Activated naive CD8-positive, alpha-beta T cell treated with anti-CD3 and anti-CD28 coated beads for 36 hours (primary cell): Measurements from ENCODE around the gene RPS19BP1. TPM values are rescaled to one million over a fixed set of nuclear protein-coding genes. Genes with fewer than 3 reads are reported as not detected.

Source experiments
- DNase-seq: peaks from one replicate; pipeline ENCODE4 v3.0.0; 2021
- H3K27ac Mint-ChIP-seq: one replicate; pipeline ENCODE4 v1.8.0; 2022; ENCODE audit warnings: mild to moderate bottlenecking, moderate library complexity, mixed read lengths
- H3K27me3 Mint-ChIP-seq: one replicate; pipeline ENCODE4 v1.8.0; 2022; ENCODE audit warnings: mild to moderate bottlenecking, mixed read lengths
- H3K36me3 Mint-ChIP-seq: one replicate; pipeline ENCODE4 v1.8.0; 2021; ENCODE audit warnings: mild to moderate bottlenecking, mixed read lengths
- H3K4me1 Mint-ChIP-seq: one replicate; pipeline ENCODE4 v1.8.0; 2021; ENCODE audit warnings: mixed read lengths
- H3K4me3 Mint-ChIP-seq: one replicate; pipeline ENCODE4 v1.8.0; 2022; ENCODE audit warnings: mild to moderate bottlenecking, moderate library complexity, mixed read lengths
- H3K9me3 Mint-ChIP-seq: one replicate; pipeline ENCODE4 v1.8.0; 2022; ENCODE audit warnings: mixed read lengths
- total RNA-seq, 2 experiments: library from RNA; stranded (reverse); gene quantifications; one replicate each; pipeline ENCODE4 v1.2.3, GENCODE V29; 2021

The RPS19BP1 gene
- 100 to 1,000 TPM; 104 to 113 TPM for total RNA-seq

DNA sequence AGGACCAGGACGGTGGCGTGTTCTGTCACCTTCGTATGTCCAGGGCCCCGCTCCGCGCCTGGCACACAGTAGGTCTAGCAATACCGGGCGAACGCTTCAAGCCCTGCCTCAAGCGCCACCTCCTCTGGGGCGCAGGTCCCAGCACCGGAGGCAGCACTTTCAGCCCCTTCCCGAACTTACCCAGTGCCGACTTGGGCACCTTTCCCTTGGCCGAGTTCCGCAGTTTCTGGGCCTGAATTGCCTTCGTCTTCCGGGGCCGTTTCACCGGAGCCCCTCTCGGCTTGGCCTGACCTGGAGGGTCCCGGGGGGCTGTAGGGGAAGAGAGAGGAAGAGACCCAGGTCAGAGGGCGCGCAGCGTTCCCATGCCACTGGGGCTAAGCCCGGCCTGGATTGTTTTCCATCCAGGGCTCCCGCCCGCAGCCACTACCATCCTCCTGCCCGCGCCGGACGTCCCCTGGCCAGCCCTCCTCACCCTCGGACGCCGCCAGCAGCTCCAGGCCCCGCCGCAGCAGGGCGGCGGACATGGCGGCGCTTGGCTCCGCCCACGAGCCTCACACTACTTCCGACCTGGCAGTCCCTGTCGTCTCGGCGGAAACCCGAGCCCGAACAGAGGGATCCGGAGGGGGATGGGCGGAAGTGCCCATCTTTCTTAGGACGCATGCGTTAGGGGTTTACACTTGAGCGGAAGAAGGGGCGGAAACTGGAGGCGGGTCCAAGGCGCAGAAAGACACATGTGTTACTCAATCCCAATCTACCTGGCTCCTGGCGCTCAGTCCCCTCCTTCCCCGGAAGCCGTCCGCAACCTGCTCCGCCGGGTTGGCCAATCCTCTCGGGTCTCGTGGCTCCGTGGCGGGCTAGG lies at the start of gene RPS19BP1:
TSS of gene RPS19BP1 (minus strand) at position 534 of the 859 bp plus-strand sequence. CDS start at position 524, 10 bp downstream.
- DNase-seq: peak; percentile 99
- H3K27ac Mint-ChIP-seq: peak within 1 kb of the TSS; percentile 92
- H3K27me3 Mint-ChIP-seq: no peaks in the 10 kb centered on the region
- peaks cover 42% of the 10 kb centered on the region for H3K36me3 Mint-ChIP-seq
- H3K4me1 Mint-ChIP-seq: peaks cover 45% of the 10 kb centered on the region
- H3K4me3 Mint-ChIP-seq: peak within 1 kb of the TSS; percentile 96
- H3K9me3 Mint-ChIP-seq: no peaks in the 10 kb centered on the region

DNA sequence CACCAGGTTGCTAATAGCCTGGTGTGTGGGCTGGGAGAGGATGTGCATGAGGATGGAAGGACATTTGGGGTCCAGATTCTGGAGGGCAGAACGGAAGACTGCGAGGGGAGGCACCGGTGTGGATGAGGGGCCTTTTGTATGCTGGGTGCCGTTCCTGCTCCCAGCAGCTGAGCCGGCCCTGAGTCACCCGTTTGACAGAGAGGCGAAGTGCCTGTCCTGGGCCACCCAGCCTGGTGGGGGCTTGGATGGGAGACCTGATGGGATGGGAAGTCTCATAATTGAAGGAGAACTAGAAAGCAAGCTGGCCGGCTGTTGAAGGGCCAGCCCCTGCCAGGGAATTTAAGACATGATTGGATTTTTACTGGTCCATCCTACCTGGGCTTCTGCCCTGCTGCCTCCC lies 48.8 kb upstream of the RPS19BP1 start:
- Mint-ChIP-seq H3K4me3 (no peak overlapping the region), H3K9me3 (no peaks in the 10 kb centered on the region), H3K4me1 (no peaks in the 10 kb centered on the region), H3K36me3 (no peaks in the 10 kb centered on the region), H3K27ac (no peak overlapping the region), H3K27me3 (peaks cover 3% of the 10 kb centered on the region)
- no peak for DNase-seq

DNA sequence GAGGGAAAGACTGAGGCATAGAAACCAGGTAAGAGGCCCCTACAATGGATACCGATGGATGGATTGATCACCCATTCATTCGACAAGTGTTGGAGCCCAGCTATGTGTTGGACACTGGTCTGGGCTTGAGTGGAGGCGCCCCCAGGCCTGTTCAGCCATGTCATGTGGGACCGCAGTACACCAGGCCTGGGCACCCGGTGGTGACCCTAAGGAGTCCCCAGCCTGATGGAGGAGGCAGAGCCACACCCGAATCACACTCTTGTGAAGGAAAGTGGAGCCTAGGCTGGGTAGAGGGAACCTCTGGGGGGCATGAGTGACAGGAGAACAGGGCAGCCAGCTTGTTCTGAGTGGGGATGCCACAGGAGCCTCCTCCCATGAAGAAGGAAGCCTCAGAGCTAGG lies 48.2 kb upstream of the RPS19BP1 start:
- no peaks in the 10 kb centered on the region for H3K36me3 Mint-ChIP-seq

DNA sequence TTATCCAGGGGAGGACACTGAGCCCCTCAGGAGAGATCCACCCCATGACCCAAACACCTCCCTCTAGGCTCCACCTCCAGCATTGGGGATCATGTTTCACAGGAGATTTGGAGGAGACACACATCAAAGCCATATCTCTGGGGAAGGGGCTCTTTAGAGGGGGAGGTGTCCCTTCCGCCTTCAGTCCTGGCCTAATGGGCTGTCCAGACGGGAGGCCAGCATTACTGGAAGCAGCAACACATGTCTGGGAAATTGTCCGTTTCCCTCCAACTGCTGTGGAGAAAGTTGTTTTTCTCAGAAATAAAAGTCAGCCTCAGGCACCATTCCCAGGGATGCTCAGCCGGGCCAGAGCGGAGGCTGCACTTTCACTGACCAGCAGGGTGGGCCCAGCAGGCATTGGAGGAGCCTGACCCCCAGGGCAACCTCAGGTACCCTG lies 47.5 kb upstream of the RPS19BP1 start:
- Mint-ChIP-seq H3K4me1 (no peaks in the 10 kb centered on the region), H3K36me3 (no peaks in the 10 kb centered on the region), H3K4me3 (no peak overlapping the region), H3K27ac (no peak overlapping the region), H3K27me3 (peaks cover 3% of the 10 kb centered on the region), H3K9me3 (no peaks in the 10 kb centered on the region)
- DNase-seq: no peak

More for the DNA sequence above, 48.2 kb upstream of the RPS19BP1 start:
- no peak for DNase-seq
- H3K4me1 Mint-ChIP-seq: no peaks in the 10 kb centered on the region
- H3K27ac Mint-ChIP-seq: no peak overlapping the region
- H3K9me3 Mint-ChIP-seq: no peaks in the 10 kb centered on the region
- H3K27me3 Mint-ChIP-seq: peaks cover 3% of the 10 kb centered on the region
- H3K4me3 Mint-ChIP-seq: no peak overlapping the region

- H3K36me3 Mint-ChIP-seq: no peaks in the 10 kb centered on the region
- peaks cover 3% of the 10 kb centered on the region for H3K27me3 Mint-ChIP-seq
- no peak overlapping the region for H3K4me3 Mint-ChIP-seq
- no peak for DNase-seq
- no peak overlapping the region for H3K27ac Mint-ChIP-seq
- H3K9me3 Mint-ChIP-seq: no peaks in the 10 kb centered on the region
- no peaks in the 10 kb centered on the region for H3K4me1 Mint-ChIP-seq
Observed at GRCh38 chr22:39577900-39578299, 45.4 kb upstream of the RPS19BP1 start.

- Mint-ChIP-seq H3K27ac (no peak overlapping the region), H3K4me3 (no peak overlapping the region), H3K9me3 (no peaks in the 10 kb centered on the region), H3K4me1 (no peaks in the 10 kb centered on the region), H3K27me3 (peaks cover 3% of the 10 kb centered on the region), H3K36me3 (no peaks in the 10 kb centered on the region)
- no peak for DNase-seq
Observed at GRCh38 chr22:39577366-39577765, 44.8 kb upstream of the RPS19BP1 start.

DNA sequence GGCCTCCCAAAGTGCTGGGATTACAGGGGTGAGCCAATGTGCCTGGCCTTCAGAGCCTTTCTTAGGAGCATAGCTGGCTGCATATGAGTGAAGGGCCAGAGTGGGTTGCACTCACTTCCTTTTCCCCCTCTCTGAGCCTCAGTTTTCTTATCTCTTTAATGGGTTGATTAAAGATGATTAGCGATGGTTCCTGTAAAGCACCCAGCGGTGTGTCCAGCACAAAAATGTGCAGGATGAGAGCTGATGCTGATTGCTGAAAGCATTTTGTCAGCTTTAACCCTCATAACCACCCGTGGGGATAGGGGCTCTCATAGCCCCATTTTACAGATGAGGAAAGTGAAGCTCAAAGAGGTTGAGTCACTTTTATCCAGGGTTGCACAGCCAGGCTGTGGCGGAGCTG lies 43.5 kb upstream of the RPS19BP1 start:
- Mint-ChIP-seq H3K36me3 (no peaks in the 10 kb centered on the region), H3K27ac (no peak overlapping the region), H3K27me3 (peaks cover 3% of the 10 kb centered on the region), H3K4me1 (no peaks in the 10 kb centered on the region), H3K9me3 (no peaks in the 10 kb centered on the region), H3K4me3 (no peak overlapping the region)
- DNase-seq: no peak

DNA sequence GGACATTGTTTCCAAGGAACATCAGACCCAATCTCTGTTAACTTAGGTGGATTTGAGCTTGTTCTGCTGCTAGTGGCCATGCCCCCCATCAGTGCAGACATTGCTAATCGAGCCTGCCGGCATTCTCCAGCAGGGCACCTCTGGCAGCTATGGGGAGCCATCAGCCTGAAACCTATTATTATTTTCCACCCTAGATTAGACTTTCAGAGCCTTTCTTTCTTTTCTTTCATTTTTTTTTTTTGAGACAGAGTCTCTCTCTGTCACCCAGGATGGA lies 42.9 kb upstream of the RPS19BP1 start:
- peaks cover 3% of the 10 kb centered on the region for H3K27me3 Mint-ChIP-seq
- DNase-seq: no peak
- H3K4me1 Mint-ChIP-seq: no peaks in the 10 kb centered on the region
- no peaks in the 10 kb centered on the region for H3K36me3 Mint-ChIP-seq
- H3K4me3 Mint-ChIP-seq: no peak overlapping the region
- H3K27ac Mint-ChIP-seq: no peak overlapping the region
- H3K9me3 Mint-ChIP-seq: no peaks in the 10 kb centered on the region

GRCh38 chr22:39574779-39575551 lies 42.4 kb upstream of the RPS19BP1 start:
- Mint-ChIP-seq H3K27me3 (peaks cover 3% of the 10 kb centered on the region), H3K27ac (no peak overlapping the region), H3K36me3 (no peaks in the 10 kb centered on the region), H3K9me3 (no peaks in the 10 kb centered on the region), H3K4me3 (no peak overlapping the region), H3K4me1 (no peaks in the 10 kb centered on the region)
- DNase-seq: no peak

GRCh38 chr22:39571538-39571937 lies 39.0 kb upstream of the RPS19BP1 start:
- Mint-ChIP-seq H3K27ac (no peak overlapping the region), H3K36me3 (no peaks in the 10 kb centered on the region), H3K4me3 (no peak overlapping the region), H3K9me3 (no peaks in the 10 kb centered on the region), H3K4me1 (peaks cover 10% of the 10 kb centered on the region), H3K27me3 (no peaks in the 10 kb centered on the region)
- no peak for DNase-seq

- no peaks in the 10 kb centered on the region for H3K36me3 Mint-ChIP-seq
- DNase-seq: no peak
- no peak within 1 kb of the TSS for H3K4me3 Mint-ChIP-seq
- H3K9me3 Mint-ChIP-seq: no peaks in the 10 kb centered on the region
- H3K27ac Mint-ChIP-seq: no peak within 1 kb of the TSS
- H3K4me1 Mint-ChIP-seq: peaks cover 10% of the 10 kb centered on the region
- H3K27me3 Mint-ChIP-seq: no peaks in the 10 kb centered on the region
Observed at GRCh38 chr22:39570665-39571064, 38.1 kb upstream of the RPS19BP1 start, which contains the start of gene CACNA1I. Gene CACNA1I, plus strand, starts transcription at chr22:39570753. Its CDS starts 0 bp downstream, at chr22:39570753.

GRCh38 chr22:39570226-39570625 lies 37.7 kb upstream of the RPS19BP1 start:
- H3K27ac Mint-ChIP-seq: no peak overlapping the region

DNA sequence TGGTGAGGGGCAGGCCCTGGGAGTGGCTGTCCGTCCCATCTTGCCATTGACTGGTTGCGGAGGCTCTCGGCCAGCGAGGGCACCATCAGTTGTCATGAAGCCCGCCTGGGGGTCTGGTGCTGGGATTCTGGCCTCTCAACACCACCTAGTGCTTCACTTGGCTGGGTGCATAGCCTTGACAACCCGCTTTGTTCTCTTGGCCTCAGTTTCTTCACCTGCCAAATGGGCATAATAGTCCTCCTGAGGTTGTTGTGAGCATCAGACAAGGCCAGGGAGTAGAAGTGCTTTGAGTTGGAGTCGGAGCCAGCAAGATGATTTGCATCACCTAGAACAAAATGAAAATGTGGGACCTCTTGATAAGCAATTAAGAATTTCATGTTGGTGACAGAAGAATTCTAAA lies 36.5 kb upstream of the RPS19BP1 start:
- H3K27ac Mint-ChIP-seq: no peak overlapping the region
- H3K9me3 Mint-ChIP-seq: no peaks in the 10 kb centered on the region
- H3K4me3 Mint-ChIP-seq: no peak overlapping the region
- no peak for DNase-seq
- H3K4me1 Mint-ChIP-seq: peaks cover 10% of the 10 kb centered on the region
- no peaks in the 10 kb centered on the region for H3K27me3 Mint-ChIP-seq
- H3K36me3 Mint-ChIP-seq: no peaks in the 10 kb centered on the region

More at GRCh38 chr22:39570226-39570625, 37.7 kb upstream of the RPS19BP1 start:
- DNase-seq: no peak
- no peaks in the 10 kb centered on the region for H3K27me3 Mint-ChIP-seq
- H3K4me1 Mint-ChIP-seq: peaks cover 10% of the 10 kb centered on the region
- no peaks in the 10 kb centered on the region for H3K9me3 Mint-ChIP-seq
- H3K36me3 Mint-ChIP-seq: no peaks in the 10 kb centered on the region
- no peak overlapping the region for H3K4me3 Mint-ChIP-seq

DNA sequence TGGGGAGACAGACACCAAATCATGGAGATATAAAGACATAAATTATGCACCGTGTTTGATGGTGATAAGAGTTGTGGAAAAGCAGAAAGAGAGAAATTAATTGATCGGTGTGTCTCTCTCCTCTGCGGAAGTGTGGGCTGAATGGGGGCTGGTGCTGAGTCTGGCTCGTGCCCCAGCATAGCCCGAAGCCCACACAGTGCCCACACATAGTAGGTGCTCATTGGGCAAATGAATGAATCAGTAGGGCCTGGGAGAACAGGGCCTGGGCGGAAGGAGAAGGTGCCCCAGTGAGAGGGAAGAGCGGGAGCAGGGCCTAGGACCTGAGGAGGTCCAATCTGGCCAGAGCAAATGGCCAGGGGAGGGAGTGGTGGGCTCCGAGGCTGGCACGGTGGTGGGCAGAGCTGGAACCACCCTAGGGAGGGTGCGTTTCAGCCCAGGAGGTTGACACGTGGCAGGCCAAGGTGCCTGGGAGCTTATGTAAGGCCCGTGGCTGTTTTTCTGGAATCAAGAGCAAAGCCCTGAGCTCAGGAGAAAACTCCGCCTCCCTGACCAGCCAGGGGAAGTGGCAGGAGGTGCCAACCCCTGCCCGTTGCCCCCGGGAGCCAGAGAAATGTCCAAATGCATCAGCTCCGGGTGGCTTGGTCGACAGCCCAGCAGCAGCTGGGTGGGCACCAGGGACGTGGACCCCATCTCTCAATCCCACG lies 35.9 kb upstream of the RPS19BP1 start:
- Mint-ChIP-seq H3K27me3 (no peaks in the 10 kb centered on the region), H3K9me3 (no peaks in the 10 kb centered on the region), H3K36me3 (no peaks in the 10 kb centered on the region), H3K4me3 (no peak overlapping the region), H3K4me1 (peaks cover 10% of the 10 kb centered on the region), H3K27ac (no peak overlapping the region)
- DNase-seq: no peak
